CD14-positive monocyte (primary cell): ENCODE data around the gene TTC28. TPM values are rescaled to one million over a fixed set of nuclear protein-coding genes. Genes with fewer than 3 reads are reported as not detected.

Source experiments
- DNase-seq, 3 donors: peaks; one replicate each; pipeline ENCODE4 v3.0.0-alpha.2; 2011 to 2022
- H2AFZ ChIP-seq: 2 replicates; pipeline ENCODE4 v1.6.0; 2012; ENCODE audit warnings: mild to moderate bottlenecking, low read depth, low read length, inconsistent platforms; ENCODE audit not compliant: insufficient read depth, poor library complexity, severe bottlenecking
- H3K27ac ChIP-seq, 2 donors: 1 replicate in 1 of 2; 2 replicates in 1 of 2; pipeline ENCODE4 v1.5.1; 2012 to 2013; ENCODE audit warnings: low read length in 2 of 2, control low read depth in 1 of 2, inconsistent platforms in 1 of 2, low read depth in 1 of 2, mild to moderate bottlenecking in 1 of 2
- H3K27me3 ChIP-seq, 2 donors: one replicate each; pipeline versions ENCODE4 v1.6.0 to v1.6.1; 2011 to 2013; ENCODE audit warnings: low read length in 2 of 2; ENCODE audit not compliant: control insufficient read depth in 2 of 2, insufficient read depth in 2 of 2
- H3K36me3 ChIP-seq, 2 donors: replicated peaks in 1 of 2; 1 replicate in 1 of 2; 2 replicates in 1 of 2; pipeline versions ENCODE4 v1.5.1 to v1.6.1; 2012 to 2013; ENCODE audit warnings: low read length in 2 of 2, control low read depth in 1 of 2, inconsistent platforms in 1 of 2, mild to moderate bottlenecking in 1 of 2; ENCODE audit not compliant: insufficient read depth in 2 of 2, control insufficient read depth in 1 of 2
- H3K4me1 ChIP-seq, 2 donors: 1 replicate in 1 of 2; 2 replicates in 1 of 2; pipeline versions ENCODE4 v1.5.1 to v1.6.1; 2012 to 2013; ENCODE audit warnings: low read length in 2 of 2, control low read depth in 1 of 2, inconsistent platforms in 1 of 2, mild to moderate bottlenecking in 1 of 2, moderate library complexity in 1 of 2; ENCODE audit not compliant: insufficient read depth in 2 of 2, control insufficient read depth in 1 of 2
- H3K4me2 ChIP-seq: replicated peaks from 2 replicates; pipeline ENCODE3; 2012; ENCODE audit warnings: low read length, moderate library complexity, mild to moderate bottlenecking; ENCODE audit not compliant: poor library complexity, severe bottlenecking; ENCODE audit errors: extremely low read depth
- H3K4me3 ChIP-seq, 3 experiments: fragments of 200-600 bp in 1 of 3; sonication (generic) in 1 of 3; replicated peaks in 1 of 3; 1 replicate in 2 of 3; 2 replicates in 1 of 3; pipeline ENCODE4 v1.5.1; 2011 to 2013; ENCODE audit warnings: low read length in 3 of 3, mild to moderate bottlenecking in 3 of 3, control low read depth in 2 of 3, low read depth in 2 of 3, inconsistent platforms in 1 of 3, moderate library complexity in 1 of 3
- H3K79me2 ChIP-seq: 2 replicates; pipeline ENCODE4 v1.6.0; 2012; ENCODE audit warnings: mild to moderate bottlenecking, control low read depth, inconsistent platforms, low read length, moderate library complexity; ENCODE audit not compliant: insufficient read depth
- H3K9ac ChIP-seq: 2 replicates; pipeline ENCODE4 v1.6.0; 2017; ENCODE audit warnings: low read length, mild to moderate bottlenecking; ENCODE audit not compliant: insufficient read depth, poor library complexity, severe bottlenecking
- H3K9me3 ChIP-seq, 2 donors: replicated peaks in 1 of 2; 1 replicate in 1 of 2; 2 replicates in 1 of 2; pipeline versions ENCODE4 v1.5.1 to v1.6.1; 2012 to 2013; ENCODE audit warnings: low read length in 2 of 2, control low read depth in 1 of 2; ENCODE audit not compliant: control insufficient read depth in 1 of 2, insufficient read depth in 1 of 2
- H4K20me1 ChIP-seq: 2 replicates; pipeline ENCODE4 v1.6.0; 2012; ENCODE audit warnings: mild to moderate bottlenecking, low read length, control low read depth, moderate library complexity; ENCODE audit not compliant: insufficient read depth
- H3K27ac Mint-ChIP-seq, 7 donors: one replicate each; pipeline ENCODE4 v1.8.0; 2020; ENCODE audit warnings: mild to moderate bottlenecking in 7 of 7, mixed read lengths in 7 of 7, moderate library complexity in 6 of 7, inconsistent platforms in 2 of 7
- H3K27me3 Mint-ChIP-seq, 3 donors: one replicate each; pipeline ENCODE4 v1.8.0; 2021 to 2022; ENCODE audit warnings: low read depth in 3 of 3, mild to moderate bottlenecking in 3 of 3, mixed read lengths in 3 of 3, moderate library complexity in 3 of 3, inconsistent platforms in 1 of 3
- H3K36me3 Mint-ChIP-seq, 2 donors: one replicate each; pipeline ENCODE4 v1.8.0; 2020; ENCODE audit warnings: mixed read lengths in 2 of 2, inconsistent platforms in 1 of 2, mild to moderate bottlenecking in 1 of 2
- H3K4me1 Mint-ChIP-seq: one replicate; pipeline ENCODE4 v1.8.0; 2020; ENCODE audit warnings: mild to moderate bottlenecking, mixed read lengths
- H3K4me3 Mint-ChIP-seq, 2 donors: one replicate each; pipeline ENCODE4 v1.8.0; 2020; ENCODE audit warnings: mild to moderate bottlenecking in 2 of 2, mixed read lengths in 2 of 2, moderate library complexity in 1 of 2
- H3K9me3 Mint-ChIP-seq, 7 donors: one replicate each; pipeline ENCODE4 v1.8.0; 2020 to 2022; ENCODE audit warnings: mixed read lengths in 7 of 7, mild to moderate bottlenecking in 6 of 7, moderate library complexity in 6 of 7, inconsistent platforms in 2 of 7
- CTCF ChIP-seq: fragments of 200-600 bp; IDR thresholded peaks from one replicate; pipeline ENCODE4 v1.8.0; 2022; ENCODE audit warnings: antibody characterized with exemption, mild to moderate bottlenecking
- WGBS: methylation state at CpG from one replicate; pipeline ENCODE4 v1.1.5; 2013; ENCODE audit warnings: missing lambda C conversion rate; ENCODE audit not compliant: insufficient coverage; 5-methylcytosine and 5-hydroxymethylcytosine counted together
- intact Hi-C, 2 donors: fragments of 100-400 bp; cut with micrococcal nuclease; formaldehyde crosslinking; loops; one replicate each; pipeline versions ENCODE4 v1.15.0 to v1.15.1; 2023
- polyA plus RNA-seq, 3 donors: library from polyadenylated mRNA; depleted of rRNA in 1 of 3; unstranded in 2 of 3; stranded (reverse) in 1 of 3; fragments of 300-500 nt in 2 of 3; fragments of >200 nt in 1 of 3; fragmentation: Illumina TruSeq in 2 of 3; gene quantifications; 1 replicate in 2 of 3; 2 replicates in 1 of 3; pipeline ENCODE4 v1.2.3, GENCODE V29; 2012 to 2021

TTC28 gene
- polyA plus RNA-seq, 3 donors: 0.24 to 0.61 TPM; not detected in 1

DNA sequence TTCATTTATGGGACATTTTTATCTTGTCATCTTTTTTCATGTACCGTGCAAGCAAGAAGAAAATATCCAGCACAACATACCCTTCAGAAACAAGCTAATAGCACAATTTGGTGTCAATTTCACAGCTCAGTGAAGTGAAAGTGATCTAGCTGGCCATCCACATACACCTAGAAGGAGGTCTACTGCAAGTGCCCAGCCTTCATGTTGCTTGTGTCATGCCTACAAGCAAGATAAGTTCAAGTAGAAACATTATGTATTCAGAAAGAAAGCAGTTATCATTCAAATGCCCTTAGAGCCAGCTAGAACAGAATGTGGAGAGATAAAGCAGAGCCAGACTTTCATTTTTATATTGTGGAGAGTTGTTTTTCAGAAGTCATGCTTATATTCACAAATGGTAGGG is 434.9 kb downstream of the TTC28 start:
- no peak overlapping the region for H3K27ac Mint-ChIP-seq
- TF ChIP-seq CTCF: no peak
- WGBS: 100% methylated on average over 1 of the region's 1 CpG
- H3K27me3 Mint-ChIP-seq: peaks cover 0 to 4% (median 0%) of the 10 kb centered on the region in 3 donors
- intact Hi-C loops: no loop called here
- no peak overlapping the region for H2AFZ ChIP-seq
- H3K4me1 ChIP-seq: peaks cover 3 to 6% of the 10 kb centered on the region in 2 donors
- no peaks in the 10 kb centered on the region for H3K79me2 ChIP-seq
- H3K9me3 Mint-ChIP-seq: no peaks in the 10 kb centered on the region
- H3K4me2 ChIP-seq: no peak overlapping the region
- H3K4me3 Mint-ChIP-seq: no peak overlapping the region
- H3K4me3 ChIP-seq: no peak overlapping the region
- peaks cover 9% of the 10 kb centered on the region for H3K4me1 Mint-ChIP-seq
- DNase-seq: no peak
- no peaks in the 10 kb centered on the region for H3K27me3 ChIP-seq
- H3K36me3 ChIP-seq: no peaks in the 10 kb centered on the region
- H3K9me3 ChIP-seq: no peaks in the 10 kb centered on the region
- no peak overlapping the region for H3K9ac ChIP-seq
- H4K20me1 ChIP-seq: no peaks in the 10 kb centered on the region
- H3K27ac ChIP-seq: no peak overlapping the region
- H3K36me3 Mint-ChIP-seq: no peaks in the 10 kb centered on the region

DNA sequence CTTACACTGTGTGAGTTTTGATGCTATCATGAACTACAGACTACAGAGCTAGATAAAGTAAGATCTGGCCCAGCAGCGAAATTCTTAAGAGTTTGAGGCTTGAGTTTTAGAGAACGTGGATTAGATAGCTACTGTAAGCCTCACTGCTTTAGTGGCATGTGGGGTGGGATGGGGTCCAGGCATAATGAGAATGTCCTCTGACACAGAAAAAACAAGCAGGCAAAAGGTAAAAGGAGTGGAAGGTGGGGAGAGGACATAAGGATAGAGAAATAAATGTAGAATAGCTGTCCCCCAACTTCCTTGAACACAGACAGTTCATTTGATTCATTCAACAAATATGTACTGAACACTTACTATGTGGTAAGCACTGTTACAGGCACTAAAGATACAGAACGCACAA is 436.1 kb downstream of the TTC28 start:
- Histone ChIP-seq H4K20me1 (no peaks in the 10 kb centered on the region), H3K9ac (no peak overlapping the region), H3K79me2 (no peaks in the 10 kb centered on the region), H3K4me3 (no peak overlapping the region), H2AFZ (no peak overlapping the region), H3K4me1 (peaks cover 3 to 6% of the 10 kb centered on the region in 2 donors), H3K27me3 (no peaks in the 10 kb centered on the region), H3K9me3 (no peaks in the 10 kb centered on the region), H3K36me3 (no peaks in the 10 kb centered on the region), H3K4me2 (no peak overlapping the region), H3K27ac (no peak overlapping the region)
- WGBS: 100% methylated on average over 2 of the region's 3 CpGs
- Mint-ChIP-seq H3K4me1 (peaks cover 9% of the 10 kb centered on the region), H3K27me3 (peaks cover 0 to 4% (median 0%) of the 10 kb centered on the region in 3 donors), H3K4me3 (no peak overlapping the region), H3K36me3 (no peaks in the 10 kb centered on the region), H3K9me3 (peaks cover 0 to 7% (median 3%) of the 10 kb centered on the region in 7 donors), H3K27ac (no peak overlapping the region)
- intact Hi-C loops: no loop called here
- TF ChIP-seq CTCF: no peak
- DNase-seq: no peak
